HEK293T (cell line): ENCODE results near the gene DSC2.

Experiments used
- SUZ12 ChIP-seq: fragments of 450-650 bp; IDR thresholded peaks from 2 replicates; pipeline ENCODE4 v1.6.1; 2016; ENCODE audit warnings: mild to moderate bottlenecking
- TARDBP ChIP-seq: fragments of 450-650 bp; IDR thresholded peaks from 2 replicates; pipeline ENCODE4 v1.6.1; 2016

DNA sequence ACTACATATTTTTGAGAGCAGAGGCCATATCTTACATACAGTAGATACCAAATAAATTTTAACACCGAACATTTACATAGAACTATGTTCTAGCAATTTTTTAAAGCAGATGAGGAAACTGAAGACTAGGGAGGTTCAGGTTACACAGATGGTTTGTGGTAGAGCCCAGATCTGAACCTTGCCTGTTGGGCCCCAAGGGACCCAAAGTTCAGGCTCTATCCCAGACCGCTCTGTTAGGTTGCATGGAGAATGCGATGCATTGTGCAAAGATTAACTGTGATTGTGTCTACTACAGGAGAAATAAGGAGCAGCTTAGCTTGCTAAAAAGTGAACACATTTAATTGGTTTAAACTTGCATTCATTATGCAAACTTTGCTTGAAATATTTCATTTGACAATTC is 43.3 kb downstream of the DSC2 start:
- TF ChIP-seq SUZ12 (no peak), TARDBP (no peak)
